Stimulated activated CD4-positive, alpha-beta T cell treated with anti-CD3 and anti-CD28 coated beads, Interleukin-2, amount 100 ng/mL, for 4 hours (primary cell): ENCODE measurements around the gene KCNS3.
"Not testable (repeated sequence)": the region's sequence is repeated elsewhere in the genome, so short reads cannot be mapped to it uniquely, and the experiment has no call there.

Experiments used
- DNase-seq: peaks from one replicate; pipeline ENCODE4 v3.0.0-alpha.2; 2020; ENCODE audit warnings: low read depth

The KCNS3 gene

DNA sequence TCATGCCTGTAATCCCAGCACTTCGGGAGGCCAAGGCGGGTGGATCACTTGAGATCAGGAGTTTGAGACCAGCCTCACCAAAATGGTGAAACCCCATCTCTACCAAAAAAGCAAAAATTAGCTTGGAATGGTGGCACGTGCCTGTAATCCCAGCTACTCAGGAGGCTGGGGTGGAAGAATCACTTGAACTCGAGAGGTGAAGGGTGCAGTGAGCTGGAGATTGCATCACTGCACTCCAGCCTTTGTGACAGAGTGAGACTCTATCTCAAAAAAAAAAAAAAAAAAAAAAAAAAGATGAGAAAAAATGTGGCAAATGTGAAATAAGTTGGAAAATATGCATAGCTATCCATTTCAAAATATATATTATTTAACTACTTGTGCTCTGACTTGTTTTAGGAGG is 65.0 kb downstream of the KCNS3 start:
- no peak for DNase-seq

DNA sequence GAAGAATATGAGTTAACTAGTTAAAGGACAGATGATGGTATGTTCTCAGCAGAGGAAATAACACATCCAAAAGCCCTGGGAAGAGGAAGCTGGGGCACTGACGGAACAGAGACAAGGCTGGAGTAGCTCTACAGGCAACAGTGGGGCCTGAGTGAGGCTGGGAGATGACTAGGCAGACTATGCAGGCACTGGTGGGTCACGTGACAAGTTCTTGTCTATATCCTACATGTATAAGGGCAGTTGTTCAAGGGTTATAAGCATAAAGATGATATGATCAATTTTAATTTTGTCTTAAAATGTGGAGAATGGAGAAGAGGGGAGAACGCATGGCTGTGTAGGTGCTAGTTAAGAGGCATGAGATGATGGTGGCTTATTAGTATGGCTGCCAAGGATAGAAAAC is 68.6 kb downstream of the KCNS3 start:
- DNase-seq, result no peak

DNA sequence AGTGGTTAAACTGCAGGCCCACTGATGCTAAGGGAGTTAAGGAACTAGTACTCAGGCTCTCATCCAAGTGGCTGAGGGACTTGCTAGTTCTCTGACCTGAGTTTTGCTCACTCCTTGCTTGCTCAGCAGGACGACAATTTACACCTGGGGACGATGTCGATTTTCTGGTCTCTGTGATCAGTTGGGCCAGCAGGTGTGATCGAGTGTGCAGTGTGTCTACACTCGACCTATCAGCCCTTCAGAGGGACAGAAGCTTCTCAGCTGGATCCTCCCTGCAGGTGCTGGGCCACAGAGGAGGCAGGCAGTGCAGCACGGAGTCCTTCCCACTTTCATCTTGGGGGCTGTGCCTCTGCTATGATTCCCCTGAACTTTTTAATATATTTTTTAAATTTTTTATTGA is 71.5 kb downstream of the KCNS3 start:
- no peak for DNase-seq

DNA sequence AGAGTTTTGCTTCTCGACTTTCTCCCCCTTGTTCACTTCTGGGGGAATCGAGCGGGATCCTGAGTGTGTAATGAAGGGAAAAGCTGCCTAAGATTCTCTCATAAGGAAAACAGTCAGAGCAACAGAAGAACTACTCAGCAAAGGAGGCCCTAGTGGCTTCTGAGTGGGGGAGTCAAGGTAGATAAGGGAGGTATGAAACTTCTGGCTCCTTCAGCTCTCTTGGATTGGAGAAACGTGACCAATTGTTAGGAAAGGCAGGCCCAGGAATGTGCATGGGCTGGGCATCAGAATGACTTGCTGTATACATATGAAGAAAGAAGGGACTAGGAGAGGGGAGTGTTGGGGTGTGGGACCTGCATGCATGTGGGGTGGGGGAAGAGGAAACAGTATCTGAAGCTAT is 73.1 kb downstream of the KCNS3 start:
- DNase-seq, result no peak

DNA sequence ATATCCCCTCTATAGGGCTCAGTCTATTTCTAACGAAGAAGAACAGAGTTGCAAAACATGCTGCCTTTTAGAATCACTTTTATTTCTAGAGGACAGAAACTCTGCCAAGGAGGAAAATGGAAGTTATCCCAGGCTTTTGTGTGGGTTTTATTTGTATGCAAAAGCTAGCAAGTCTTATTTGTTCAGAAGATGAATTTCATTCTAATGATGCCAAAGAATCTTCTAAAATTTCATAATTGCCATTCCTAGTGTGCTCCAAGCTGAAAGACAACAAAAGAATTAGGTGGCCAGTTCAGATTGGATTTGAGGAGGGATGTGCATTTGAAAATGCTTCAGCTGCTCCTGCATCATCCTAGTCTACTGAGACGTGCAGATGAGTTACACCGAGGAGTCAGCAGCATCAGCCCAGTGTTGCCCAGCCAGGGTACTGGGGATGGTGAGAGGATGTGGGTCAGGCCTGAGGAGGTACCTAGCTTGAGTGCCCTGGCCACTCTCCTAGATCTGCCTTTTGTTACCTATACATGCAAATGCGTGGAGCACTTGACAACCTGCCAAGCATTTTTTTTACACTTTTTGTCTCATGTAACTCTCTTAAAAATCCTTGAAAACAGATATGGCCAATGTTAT is 80.1 kb downstream of the KCNS3 start:
- DNase-seq, result no peak

DNA sequence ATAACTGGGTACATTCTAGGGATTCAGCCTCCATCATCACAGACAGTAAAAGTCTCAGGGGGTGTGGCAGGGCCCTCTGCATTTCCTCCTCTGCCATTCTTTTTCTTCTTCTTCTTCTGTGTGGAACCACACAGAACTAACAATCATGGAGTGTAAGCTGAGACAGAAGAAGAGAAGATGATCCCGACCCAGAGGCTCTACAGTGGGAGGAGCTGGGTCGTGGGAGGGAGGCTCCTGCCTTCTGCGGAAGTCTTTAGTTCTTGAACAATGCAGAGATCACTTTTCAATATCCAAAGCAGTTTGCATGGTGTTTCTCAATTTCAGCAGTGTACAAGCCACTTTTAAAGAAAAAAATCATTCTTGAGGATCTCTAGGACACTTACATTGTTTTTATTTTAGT is 80.9 kb downstream of the KCNS3 start:
- no peak for DNase-seq

DNA sequence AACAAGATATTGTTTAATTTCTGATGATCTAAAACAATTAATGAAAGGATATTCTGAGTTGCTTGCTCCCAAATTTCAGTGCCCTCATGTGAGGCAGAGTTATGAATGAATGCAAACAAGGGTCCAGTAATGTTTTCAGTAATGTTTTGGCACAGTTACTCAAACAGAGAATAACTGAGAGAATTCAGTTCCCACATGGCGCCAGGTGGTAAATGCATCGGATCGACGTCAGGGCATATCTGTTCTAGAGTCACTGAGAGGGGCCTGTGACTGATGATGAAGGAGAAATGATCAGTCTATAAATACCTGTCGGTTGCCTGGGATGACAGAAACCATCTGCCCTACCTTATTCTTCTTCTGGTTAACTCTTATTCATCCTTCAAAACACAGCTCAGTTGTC is 81.4 kb downstream of the KCNS3 start:
- DNase-seq, result no peak

DNA sequence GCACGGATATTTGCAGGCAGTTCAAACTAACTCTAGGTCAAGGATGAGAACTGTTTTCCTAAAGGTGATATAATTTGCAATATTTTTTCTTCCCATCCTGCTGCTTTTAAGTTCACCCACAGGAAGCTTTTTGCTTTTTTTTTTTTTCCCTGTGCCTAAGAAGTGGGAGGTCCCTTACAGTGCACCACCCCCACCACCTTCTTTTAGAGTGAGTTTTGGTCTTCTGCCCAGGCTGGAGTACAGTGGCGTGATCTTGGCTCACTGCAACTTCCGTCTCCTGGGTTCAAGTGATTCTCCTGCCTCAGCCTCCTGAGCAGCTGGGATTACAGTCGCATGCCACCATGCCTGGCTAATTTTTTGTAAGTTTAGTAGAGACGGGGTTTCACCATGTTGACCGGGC is 82.5 kb downstream of the KCNS3 start:
- DNase-seq, result no peak

DNA sequence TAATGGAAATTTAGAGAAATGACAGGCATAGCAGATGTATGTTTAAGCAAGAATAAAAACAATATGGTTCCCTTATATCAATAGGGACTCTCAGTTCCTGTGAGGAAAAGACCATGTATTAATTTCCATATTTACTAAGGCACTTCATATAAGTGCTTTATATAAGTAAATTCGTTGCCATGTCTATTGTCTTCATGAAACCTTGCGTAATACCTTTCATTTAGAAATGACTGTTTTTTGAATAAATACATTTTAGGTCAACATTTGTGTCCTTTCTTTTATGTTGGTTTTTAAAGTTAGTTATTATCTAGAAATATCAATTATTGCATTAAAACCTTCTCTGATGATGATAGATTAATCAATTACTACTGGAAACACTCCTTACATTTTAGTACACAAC is 83.3 kb downstream of the KCNS3 start:
- no peak for DNase-seq

DNA sequence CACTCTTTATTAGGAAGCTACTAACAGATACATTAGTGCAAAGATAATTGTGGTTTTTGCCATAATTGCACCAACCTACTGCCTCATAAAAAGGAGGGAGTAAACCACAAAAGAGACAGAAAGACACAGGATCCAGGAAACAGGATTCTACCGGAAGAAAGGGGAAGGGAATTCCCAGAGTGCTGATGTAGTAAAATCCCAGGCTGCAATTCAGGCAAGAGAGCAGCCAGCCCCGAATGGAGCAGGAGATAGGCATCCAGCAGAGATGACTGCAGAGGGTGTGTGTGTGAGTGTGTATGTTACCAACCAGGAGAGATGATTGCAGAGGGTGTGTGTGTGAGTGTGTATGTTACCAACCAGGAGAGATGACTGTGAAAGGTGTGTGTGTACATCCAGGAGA is 84.4 kb downstream of the KCNS3 start:
- DNase-seq, result no peak

DNA sequence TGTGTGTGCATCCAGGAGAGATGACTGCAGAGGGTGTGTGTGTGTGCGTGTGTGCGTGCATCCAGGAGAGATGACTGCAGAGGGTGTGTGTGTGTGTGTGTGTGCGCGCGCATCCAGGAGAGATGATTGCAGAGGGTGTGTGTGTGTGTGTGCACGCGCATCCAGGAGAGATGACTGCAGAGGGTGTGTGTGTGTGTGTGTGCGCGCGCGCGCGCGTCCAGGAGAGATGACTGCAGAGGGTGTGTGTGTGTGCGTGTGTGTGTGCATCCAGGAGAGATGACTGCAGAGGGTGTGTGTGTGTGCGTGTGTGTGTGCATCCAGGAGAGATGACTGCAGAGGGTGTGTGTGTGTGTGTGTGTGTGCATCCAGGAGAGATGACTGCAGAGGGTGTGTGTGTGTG is 85.1 kb downstream of the KCNS3 start:
- not testable (repeated sequence) for DNase-seq

DNA sequence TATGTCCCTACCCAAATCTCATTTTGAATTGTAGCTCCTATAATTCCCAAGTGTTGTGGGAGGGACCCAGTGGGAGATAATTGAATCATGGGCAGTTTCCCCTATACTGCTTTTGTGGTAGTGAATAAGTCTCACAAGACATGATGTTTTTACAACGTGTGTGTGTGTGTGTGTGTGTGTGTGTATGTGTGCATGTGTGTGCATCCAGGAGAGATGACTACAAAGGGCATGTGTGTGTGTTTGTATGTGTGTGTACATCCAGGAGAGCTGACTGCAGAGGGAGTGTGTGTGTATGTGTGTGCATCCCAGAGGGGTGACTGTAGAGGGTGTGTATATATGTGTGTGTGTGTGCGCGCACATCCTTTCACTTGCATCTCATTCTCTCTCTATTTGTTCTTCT is 86.7 kb downstream of the KCNS3 start:
- DNase-seq, result no peak

DNA sequence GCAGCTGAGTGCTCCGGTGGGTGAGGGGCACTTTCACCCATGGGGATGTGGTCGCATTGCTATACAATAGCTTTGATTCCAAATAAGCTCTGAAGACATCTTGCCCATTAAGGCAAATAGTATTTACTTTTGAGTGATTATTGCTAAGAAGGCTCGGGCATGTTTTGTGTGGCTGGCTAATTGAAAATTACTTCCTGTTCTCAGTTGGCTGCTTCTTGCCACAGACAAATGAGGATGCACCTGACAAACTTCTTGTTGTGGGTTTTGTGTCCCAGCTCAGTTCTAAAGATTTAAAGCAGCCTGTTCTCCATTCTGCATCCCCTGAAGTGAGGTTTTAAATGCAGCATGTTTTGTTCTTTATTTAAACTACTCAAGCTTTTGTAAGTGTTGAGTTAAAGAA is 88.3 kb downstream of the KCNS3 start:
- DNase-seq, result no peak

DNA sequence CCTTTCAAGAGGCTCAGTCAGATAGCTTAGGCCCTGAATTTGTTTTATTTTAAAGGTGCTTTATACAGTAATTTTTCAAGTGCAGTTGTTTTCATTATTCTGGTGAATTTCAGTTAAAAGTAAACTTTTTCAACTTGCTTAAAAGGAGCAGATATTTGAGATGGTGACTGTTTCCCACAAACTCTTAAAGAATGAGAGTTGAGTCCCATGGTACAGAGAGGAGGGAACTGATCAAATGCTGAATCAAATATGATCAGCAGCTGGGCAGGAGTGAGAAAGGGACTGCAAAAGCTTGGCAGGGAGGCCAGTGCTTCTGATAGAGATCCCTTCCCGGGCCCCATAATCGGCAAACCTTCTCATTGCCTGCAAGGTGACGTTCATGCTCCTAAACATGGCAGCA is 91.2 kb downstream of the KCNS3 start:
- DNase-seq, result no peak

DNA sequence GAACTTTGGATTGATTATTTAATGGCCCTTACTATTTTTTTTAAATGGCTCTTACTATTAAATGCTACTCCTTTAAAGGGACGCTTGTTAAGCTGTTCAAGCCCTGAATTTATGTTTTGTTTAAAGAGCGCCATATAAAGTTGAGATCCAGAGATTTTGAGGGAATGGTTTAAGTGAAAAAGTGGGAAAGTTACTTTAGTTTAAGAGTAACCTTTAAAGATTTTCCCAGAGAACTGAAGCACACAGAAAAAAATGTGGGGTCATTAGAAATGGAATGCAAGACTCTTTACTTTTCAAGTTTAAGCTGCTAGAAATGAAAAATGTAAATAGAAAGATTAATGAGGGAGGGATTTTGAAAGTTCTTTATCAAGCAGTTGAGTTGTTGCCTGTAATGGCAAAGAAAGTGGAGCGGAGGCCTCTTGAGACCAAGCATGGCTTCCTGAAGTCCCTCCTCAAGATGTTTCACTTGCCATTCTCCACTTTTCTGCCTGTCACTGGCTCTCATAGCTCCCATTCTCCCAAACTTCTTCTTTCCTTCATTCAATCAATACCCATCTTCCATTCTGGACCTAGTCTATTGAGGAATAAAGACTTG is 93.2 kb downstream of the KCNS3 start:
- DNase-seq, result no peak

DNA sequence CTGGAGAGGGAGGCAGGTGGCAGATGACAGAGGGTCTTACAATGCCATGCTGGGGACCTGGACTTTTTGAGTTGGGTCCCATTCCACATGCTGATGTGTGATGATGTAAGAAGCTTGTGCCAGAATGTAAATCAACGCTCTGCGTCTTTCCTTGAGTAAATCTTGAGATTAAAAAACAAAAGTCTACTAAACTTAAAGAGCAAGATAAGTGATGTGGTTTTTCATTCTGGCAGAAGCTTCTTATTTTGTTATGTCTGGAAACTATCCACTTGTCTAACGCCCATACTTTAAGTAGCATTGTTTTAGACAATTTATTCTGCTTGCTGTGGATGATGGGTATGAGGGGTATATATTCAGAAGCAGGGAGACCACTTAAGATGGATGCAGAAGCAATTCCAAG is 94.5 kb downstream of the KCNS3 start:
- DNase-seq, result no peak

DNA sequence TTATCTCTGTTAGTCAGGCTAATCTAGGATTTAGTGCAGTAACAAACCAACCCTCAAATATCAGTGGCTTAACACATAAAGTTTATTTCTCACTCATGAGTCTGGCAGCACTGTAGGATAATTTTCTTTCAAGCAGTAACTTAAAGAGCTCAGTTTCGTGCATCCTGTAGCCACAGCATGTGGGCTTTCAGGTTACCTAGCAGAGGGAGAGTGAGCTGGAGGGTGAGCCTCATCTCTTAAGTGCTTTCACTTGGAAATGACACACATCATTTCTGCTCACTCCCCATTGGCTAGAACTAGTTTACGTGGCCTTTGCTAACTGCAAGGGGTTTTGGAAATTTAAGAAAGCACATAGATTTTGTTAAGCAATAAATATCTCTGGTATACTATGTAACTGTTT is 96.9 kb downstream of the KCNS3 start:
- DNase-seq, result no peak

DNA sequence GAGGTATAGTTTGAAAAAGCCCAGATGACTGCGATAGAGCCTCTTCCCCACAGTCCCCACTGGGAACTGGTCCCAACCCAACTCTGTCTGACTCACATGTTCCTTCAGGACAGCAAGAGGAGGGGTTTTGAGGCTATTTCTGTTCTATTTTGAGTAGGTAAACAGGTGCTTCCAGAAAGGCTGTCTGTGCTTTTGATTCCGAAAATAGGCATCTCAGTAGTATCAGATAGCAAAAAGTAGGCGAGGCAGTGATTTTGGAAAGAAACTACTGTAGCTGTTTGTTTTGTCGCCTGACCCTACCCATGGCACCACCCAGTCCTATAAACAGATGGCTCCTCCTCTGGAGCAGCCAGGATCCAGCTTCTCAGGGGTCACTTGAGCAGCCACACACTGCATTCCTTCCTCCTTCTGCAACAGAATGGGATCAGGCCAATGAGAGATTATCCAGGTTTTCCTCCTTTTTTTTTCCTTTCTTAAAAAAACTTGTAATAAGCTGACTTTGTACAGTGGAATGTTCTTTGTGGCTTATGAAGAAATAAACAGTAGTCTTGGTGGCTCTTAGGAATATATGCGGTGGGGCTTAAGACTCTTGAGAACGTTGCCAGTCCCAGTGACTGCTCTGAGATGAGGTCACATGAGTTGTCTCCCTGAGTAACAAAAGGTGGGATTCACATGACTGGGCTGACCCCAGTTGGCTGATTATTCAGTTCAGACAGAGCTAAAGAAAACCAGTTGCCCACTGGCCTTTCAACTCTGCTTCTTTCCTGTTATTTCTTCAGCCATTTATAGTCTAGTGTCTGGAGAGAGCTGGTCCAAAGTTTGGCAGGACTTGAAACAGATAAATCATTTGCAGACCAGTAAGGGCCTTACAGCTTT is 98.6 kb downstream of the KCNS3 start:
- DNase-seq, result no peak

DNA sequence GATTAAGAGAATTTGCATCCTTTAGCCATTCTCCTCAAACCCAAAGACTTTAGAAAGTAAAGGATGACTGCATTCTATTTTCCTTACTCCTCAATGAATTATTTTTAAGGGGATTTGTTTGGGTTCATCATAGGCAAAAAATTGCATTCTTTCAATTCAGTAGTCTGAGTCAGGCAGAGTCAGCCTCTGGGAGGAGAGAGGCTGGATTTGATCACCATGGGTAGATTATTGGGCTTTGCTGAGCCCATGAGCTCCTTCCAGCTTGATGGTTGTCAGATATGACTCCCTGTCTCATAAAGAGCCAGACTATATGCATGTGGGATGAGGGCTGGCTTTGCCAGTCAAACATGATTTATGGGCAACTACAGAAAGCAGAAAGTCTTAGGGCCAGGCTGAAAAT is 101.2 kb downstream of the KCNS3 start:
- DNase-seq, result no peak

DNA sequence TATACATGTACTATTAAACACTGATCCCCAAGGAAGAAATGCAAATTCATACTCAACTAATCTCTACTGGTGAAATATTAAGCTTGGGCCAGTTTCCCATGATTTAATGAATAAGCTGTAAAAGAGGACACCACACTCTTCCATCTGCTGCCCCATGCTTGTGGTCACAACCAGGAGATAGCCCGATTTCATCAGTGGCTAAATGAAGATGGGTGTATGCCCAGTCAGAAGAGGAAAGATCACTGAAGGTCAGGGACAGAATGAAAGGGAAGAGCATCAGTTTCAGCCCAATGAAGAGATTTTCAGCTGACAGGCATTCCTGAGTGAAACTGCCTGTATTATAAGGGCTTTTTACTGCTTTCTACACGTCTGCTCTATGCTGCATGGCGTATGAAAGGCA is 103.5 kb downstream of the KCNS3 start:
- no peak for DNase-seq
